ENCODE data around the gene FUT7. TPM values are rescaled to one million over a fixed set of nuclear protein-coding genes. Genes with fewer than 3 reads are reported as not detected.
"Not testable (repeated sequence)": the region's sequence is repeated elsewhere in the genome, so short reads cannot be mapped to it uniquely, and the experiment has no call there.

FUT7 gene
- total RNA-seq, 4 donors from 2014 or later = not detected

DNA sequence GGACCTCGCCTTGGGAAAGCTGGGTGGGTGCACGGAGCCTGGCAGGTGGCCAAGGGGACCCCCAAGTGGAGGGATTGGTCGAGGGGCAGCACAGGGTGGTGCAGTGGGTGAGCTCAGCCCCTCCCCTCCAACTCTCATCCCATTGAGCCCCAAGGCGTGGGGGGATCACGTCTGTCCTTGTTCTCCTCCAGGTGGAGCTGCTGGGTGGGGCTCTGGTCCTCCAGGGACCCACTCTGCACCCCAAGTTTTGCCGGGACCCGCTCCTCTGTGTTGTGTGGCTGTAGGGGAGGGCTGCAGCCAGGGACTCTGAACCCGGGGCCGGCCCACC, 3.6 kb upstream of the FUT7 start:
- H3K4me3 ChIP-seq (replicated peaks in 1 of 3) = no peak overlapping the region
- WGBS, 2 donors = no CpG with 5 or more reads among the region's 9 CpGs
- peaks cover 0 to 8% of the 10 kb centered on the region in 2 donors for H3K36me3 ChIP-seq
- DNase-seq = no peak
- intact Hi-C loops (cut with DNase I) = loop anchor here (10.0 kb wide), 1 partner anchor 191 kb away; the partner anchor contains the start of genes AJM1 and PHPT1
- H3K27ac ChIP-seq = peak overlapping the region in 1 of 3 donors; percentile 24
- no peaks in the 10 kb centered on the region for H3K27me3 ChIP-seq
- peaks cover 10 to 20% of the 10 kb centered on the region in 2 donors for H3K4me1 ChIP-seq
- TF ChIP-seq POLR2A (IDR thresholded peaks at IDR 0.05) = no peak
- TF ChIP-seq, protein P1, sequence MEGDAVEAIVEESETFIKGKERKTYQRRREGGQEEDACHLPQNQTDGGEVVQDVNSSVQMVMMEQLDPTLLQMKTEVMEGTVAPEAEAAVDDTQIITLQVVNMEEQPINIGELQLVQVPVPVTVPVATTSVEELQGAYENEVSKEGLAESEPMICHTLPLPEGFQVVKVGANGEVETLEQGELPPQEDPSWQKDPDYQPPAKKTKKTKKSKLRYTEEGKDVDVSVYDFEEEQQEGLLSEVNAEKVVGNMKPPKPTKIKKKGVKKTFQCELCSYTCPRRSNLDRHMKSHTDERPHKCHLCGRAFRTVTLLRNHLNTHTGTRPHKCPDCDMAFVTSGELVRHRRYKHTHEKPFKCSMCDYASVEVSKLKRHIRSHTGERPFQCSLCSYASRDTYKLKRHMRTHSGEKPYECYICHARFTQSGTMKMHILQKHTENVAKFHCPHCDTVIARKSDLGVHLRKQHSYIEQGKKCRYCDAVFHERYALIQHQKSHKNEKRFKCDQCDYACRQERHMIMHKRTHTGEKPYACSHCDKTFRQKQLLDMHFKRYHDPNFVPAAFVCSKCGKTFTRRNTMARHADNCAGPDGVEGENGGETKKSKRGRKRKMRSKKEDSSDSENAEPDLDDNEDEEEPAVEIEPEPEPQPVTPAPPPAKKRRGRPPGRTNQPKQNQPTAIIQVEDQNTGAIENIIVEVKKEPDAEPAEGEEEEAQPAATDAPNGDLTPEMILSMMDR (IDR thresholded peaks at IDR 0.05) = peak in 1 of 6 experiments; percentile 1
- no peaks in the 10 kb centered on the region for H3K9me3 ChIP-seq

DNA sequence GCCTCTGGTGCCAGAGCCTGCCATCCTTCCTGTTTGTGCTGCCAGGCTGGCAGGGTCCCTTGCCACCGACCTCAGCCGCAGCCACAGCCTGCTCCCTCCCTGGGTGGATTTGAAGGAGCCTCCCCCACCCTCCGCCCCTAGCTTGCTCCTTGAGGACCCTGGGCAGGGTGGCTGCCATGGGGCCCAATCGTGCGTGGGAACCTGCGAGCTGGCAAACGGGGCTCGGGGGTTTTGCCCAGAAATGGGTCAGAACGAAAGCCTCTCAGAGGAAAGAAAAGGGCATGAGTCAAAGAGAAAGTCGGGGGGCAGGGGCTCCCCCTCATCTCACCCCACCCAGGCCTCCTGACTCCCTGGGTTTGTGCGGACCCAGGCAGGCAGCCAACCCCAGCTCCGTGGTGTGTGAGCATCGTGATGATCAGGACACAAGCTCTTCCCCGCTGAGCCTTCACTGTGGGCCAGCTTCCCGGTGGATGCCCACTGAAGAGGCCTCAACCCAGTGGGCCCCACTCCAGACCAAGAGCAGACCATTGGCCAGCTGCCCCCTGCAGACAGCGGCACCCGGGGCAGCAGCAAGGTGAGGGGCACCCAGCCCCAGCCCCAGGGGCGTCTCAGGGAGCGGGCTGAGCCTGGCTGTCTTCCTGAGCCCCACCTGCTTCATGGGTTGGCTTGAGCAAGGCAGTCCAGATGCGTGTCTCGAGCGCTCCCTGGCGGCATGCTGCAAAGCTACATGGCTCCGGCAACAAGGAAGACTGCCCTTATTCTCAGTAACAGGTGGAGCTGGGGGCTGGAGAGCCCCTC, 3.0 kb upstream of the FUT7 start:
- H3K27ac ChIP-seq = peak overlapping the region in 1 of 3 donors; percentile 49
- H3K9me3 ChIP-seq = no peaks in the 10 kb centered on the region
- TF ChIP-seq, protein P1 (IDR thresholded peaks at IDR 0.05) = peak; percentile 79 to 94 (median 89)
- TF ChIP-seq POLR2A (IDR thresholded peaks at IDR 0.05) = no peak
- intact Hi-C loops (cut with DNase I) = loop anchor here (5.0 to 10.0 kb wide), 2 partner anchors 190 to 248 kb away; partner anchors contain the start of genes AJM1 and PHPT1
- DNase-seq = peak; percentile 82 to 84
- H3K4me3 ChIP-seq (replicated peaks in 1 of 3) = no peak overlapping the region
- no peaks in the 10 kb centered on the region for H3K27me3 ChIP-seq
- H3K36me3 ChIP-seq = peaks cover 0 to 8% of the 10 kb centered on the region in 2 donors
- WGBS, 2 donors = 1 to 11% methylated on average over 7 to 18 of the region's 24 CpGs
- peaks cover 10 to 23% of the 10 kb centered on the region in 2 donors for H3K4me1 ChIP-seq

DNA sequence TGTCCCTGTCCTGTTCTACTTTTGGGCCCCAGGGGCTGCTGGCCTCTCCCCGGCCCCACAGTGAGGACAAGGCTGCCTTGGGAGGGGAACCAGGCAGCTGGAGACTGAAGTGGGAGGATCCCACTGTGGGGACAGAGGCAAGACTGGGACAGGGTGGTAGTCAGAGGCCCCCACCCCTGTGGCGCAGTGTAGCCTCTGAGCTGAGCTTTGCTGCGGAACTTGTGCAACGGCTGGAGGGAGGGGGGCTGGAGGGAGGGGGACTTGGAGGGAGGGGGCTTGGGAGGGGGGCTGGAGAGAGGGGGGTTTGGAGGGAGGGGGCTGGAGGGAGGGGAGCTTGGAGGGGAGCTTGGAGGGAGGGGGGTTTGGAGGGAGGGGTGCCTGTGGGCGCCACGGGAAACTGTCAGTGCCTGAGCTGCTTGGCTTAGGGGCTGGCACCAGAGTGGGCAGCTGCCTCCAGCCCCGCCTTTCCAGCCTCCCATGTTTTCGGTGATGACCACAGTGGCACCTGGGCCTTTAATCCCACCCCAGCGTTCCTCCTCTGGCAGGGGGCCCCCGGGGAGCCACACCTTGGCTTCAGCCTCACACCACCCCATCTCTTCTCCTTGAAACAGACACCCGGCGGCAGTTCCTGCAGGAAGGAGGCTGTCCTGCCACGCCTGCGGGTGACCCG, 2.3 kb upstream of the FUT7 start:
- WGBS, 2 donors = 46 to 48% methylated on average over 9 to 12 of the region's 15 CpGs
- intact Hi-C loops (cut with DNase I) = loop anchor here (5.0 to 10.0 kb wide), 2 partner anchors 189 to 247 kb away; partner anchors contain the start of genes AJM1 and PHPT1
- Histone ChIP-seq H3K36me3 (peaks cover 0 to under 1% of the 10 kb centered on the region in 2 donors), H3K27me3 (no peaks in the 10 kb centered on the region), H3K27ac (peak overlapping the region in 1 of 3 donors; percentile 49), H3K4me1 (peaks cover 17 to 29% of the 10 kb centered on the region in 2 donors), H3K4me3 (replicated peaks in 1 of 3) (no peak overlapping the region), H3K9me3 (no peaks in the 10 kb centered on the region)
- TF ChIP-seq, protein P1 (IDR thresholded peaks at IDR 0.05) = no peak
- no peak for TF ChIP-seq POLR2A (IDR thresholded peaks at IDR 0.05)
- no peak for DNase-seq

- intact Hi-C loops (cut with DNase I) = loop anchor here (5.0 to 10.0 kb wide), 2 partner anchors 189 to 246 kb away; partner anchors contain the start of genes AJM1 and PHPT1
- not testable (repeated sequence) for H3K27ac ChIP-seq; H3K27me3 ChIP-seq; DNase-seq; H3K36me3 ChIP-seq; H3K4me3 ChIP-seq (replicated peaks in 1 of 3); H3K9me3 ChIP-seq
- 95 to 96% methylated on average over 5 of the region's 5 CpGs for WGBS, 2 donors
- peaks cover 21 to 36% of the 10 kb centered on the region in 2 donors for H3K4me1 ChIP-seq
These were observed 1.6 kb upstream of the FUT7 start for GRCh38 chr9:137033481-137033880.

- Histone ChIP-seq H3K4me3 (replicated peaks in 1 of 3) (no peak overlapping the region), H3K27ac (no peak overlapping the region), H3K27me3 (no peaks in the 10 kb centered on the region), H3K4me1 (peaks cover 21 to 37% of the 10 kb centered on the region in 2 donors), H3K36me3 (no peaks in the 10 kb centered on the region), H3K9me3 (no peaks in the 10 kb centered on the region)
- whole genome bisulfite sequencing, 2 donors = 88 to 96% methylated on average over 4 to 9 of the region's 10 CpGs
- TF ChIP-seq POLR2A (IDR thresholded peaks at IDR 0.05) = no peak
- TF ChIP-seq, protein P1 (IDR thresholded peaks at IDR 0.05) = no peak
- intact Hi-C loops (cut with DNase I) = loop anchor here (5.0 to 10.0 kb wide), 2 partner anchors 188 to 246 kb away; partner anchors contain the start of genes AJM1 and PHPT1
- DNase-seq = no peak
These were observed 970 bp upstream of the FUT7 start for GRCh38 chr9:137032858-137033257.

Measured in thyroid gland (tissue), 4 donors.